Neural cell (in vitro differentiated cells): ENCODE data around the gene GLUL.

Experiments used
- CTCF ChIP-seq: fragments of 450-650 bp; IDR thresholded peaks from 2 replicates; pipeline ENCODE4 v1.5.1; 2014; ENCODE audit warnings: antibody characterized with exemption, mild to moderate bottlenecking, moderate library complexity; ENCODE audit not compliant: poor library complexity, severe bottlenecking
- EP300 ChIP-seq: fragments of 450-650 bp; conservative IDR thresholded peaks from 2 replicates; pipeline ENCODE4 v1.6.1; 2014; ENCODE audit warnings: antibody characterized with exemption, mild to moderate bottlenecking, moderate library complexity; ENCODE audit not compliant: poor library complexity, severe bottlenecking
- EZH2 ChIP-seq: fragments of 200-600, 300-800 bp; shearing (Covaris generic), sonication (generic); IDR thresholded peaks from 2 replicates; pipeline ENCODE4 v1.6.1; 2014; ENCODE audit warnings: antibody characterized with exemption, low read length, borderline replicate concordance, mild to moderate bottlenecking; ENCODE audit not compliant: insufficient read depth, poor library complexity, severe bottlenecking
- POLR2AphosphoS5 ChIP-seq: IDR thresholded peaks from 2 replicates; pipeline ENCODE4 v1.6.1; 2012
- REST ChIP-seq: IDR thresholded peaks from 2 replicates; pipeline ENCODE4 v1.6.1; 2012; ENCODE audit warnings: borderline replicate concordance
- SMC3 ChIP-seq: fragments of 450-650 bp; conservative IDR thresholded peaks from 2 replicates; pipeline ENCODE4 v1.6.1; 2014; ENCODE audit warnings: antibody characterized with exemption, mild to moderate bottlenecking, moderate library complexity; ENCODE audit not compliant: poor library complexity
- TAF1 ChIP-seq: IDR thresholded peaks from 2 replicates; pipeline ENCODE4 v1.6.1; 2012; ENCODE audit warnings: low read depth

DNA sequence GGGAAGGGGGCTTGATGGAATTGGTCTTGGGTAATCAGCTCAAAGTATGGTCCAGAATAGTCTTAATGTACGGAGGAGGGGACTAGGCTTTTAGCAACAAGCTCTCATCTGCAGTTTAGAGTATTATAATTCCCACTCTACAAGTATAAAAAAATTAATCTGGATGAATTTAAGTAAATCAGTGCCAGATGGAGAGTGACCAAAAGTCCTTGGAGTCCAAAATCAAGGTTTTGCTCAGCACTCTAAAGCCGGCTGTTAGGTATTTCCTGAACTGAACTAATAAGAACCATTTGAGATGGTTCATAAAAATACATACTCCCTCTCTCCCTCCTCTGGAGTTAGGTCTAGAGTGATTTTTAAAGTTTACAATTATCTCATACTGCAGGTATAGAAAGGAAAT, 23.7 kb downstream of the GLUL start:
- TF ChIP-seq CTCF (no peak), TAF1 (no peak), POLR2AphosphoS5 (no peak), SMC3 (no peak), EZH2 (no peak), REST (no peak), EP300 (no peak)
